Measurements from ENCODE around the gene FGF21. TPM values are rescaled to one million over a fixed set of nuclear protein-coding genes. Genes with fewer than 3 reads are reported as not detected.
A peak's percentile ranks its signal among the peaks of the same experiment; 100 is the strongest.

Gene FGF21
- total RNA-seq, 4 donors from 2014 or later, result not detected

DNA sequence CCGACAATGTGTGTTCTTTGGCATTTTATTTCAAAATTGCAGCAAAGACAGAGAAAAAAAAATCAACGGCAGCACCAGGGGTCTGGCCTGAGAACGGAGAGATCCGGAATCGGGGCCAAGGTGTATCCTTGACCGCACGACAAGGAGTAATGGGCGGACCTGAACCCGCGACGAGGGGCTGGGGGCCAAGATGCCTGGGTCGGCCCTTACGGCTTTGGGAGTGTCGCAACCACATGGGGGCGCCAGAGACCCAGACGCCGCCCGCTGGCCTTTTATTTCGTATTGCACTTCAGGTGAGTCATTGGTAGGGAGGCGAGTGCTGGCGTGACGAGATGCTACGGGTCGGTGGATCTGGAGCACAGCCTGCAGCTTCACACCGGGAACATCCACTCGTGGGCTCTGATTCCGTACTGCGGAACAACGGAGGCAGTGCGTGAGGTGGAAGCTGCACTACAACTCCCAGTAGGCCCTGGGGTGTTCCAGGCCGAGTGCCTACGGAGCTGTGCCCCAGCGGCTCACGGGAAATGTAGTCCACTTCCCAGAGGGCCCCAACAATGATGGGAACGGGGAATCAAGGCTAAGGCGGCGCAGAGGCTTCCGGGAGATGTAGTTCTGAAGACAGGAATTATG, 39.8 kb downstream of the FGF21 start:
- Histone ChIP-seq H3K27me3 (no peaks in the 10 kb centered on the region), H3K36me3 (peaks cover 0 to 19% (median 7%) of the 10 kb centered on the region in 3 donors), H3K9me3 (no peaks in the 10 kb centered on the region), H3K4me1 (peaks cover 6 to 37% (median 10%) of the 10 kb centered on the region in 3 donors), H3K27ac (peak overlapping the region; percentile 81 to 90 (median 88)), H3K4me3 (peak overlapping the region; percentile 27 to 66 (median 46))
- peak; percentile 66 for DNase-seq
- no peak for TF ChIP-seq POLR2A (IDR thresholded peaks at IDR 0.05)
- TF ChIP-seq, protein P1, sequence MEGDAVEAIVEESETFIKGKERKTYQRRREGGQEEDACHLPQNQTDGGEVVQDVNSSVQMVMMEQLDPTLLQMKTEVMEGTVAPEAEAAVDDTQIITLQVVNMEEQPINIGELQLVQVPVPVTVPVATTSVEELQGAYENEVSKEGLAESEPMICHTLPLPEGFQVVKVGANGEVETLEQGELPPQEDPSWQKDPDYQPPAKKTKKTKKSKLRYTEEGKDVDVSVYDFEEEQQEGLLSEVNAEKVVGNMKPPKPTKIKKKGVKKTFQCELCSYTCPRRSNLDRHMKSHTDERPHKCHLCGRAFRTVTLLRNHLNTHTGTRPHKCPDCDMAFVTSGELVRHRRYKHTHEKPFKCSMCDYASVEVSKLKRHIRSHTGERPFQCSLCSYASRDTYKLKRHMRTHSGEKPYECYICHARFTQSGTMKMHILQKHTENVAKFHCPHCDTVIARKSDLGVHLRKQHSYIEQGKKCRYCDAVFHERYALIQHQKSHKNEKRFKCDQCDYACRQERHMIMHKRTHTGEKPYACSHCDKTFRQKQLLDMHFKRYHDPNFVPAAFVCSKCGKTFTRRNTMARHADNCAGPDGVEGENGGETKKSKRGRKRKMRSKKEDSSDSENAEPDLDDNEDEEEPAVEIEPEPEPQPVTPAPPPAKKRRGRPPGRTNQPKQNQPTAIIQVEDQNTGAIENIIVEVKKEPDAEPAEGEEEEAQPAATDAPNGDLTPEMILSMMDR (IDR thresholded peaks at IDR 0.05), result peak; percentile 93 to 98 (median 97)
- WGBS, 2 donors, result 2 to 3% methylated on average over 14 to 31 of the region's 38 CpGs
- intact Hi-C loops (cut with DNase I), result loop anchor here (2.0 kb wide), 1 partner anchor 42 kb away; the partner anchor contains the start of gene HSD17B14

DNA sequence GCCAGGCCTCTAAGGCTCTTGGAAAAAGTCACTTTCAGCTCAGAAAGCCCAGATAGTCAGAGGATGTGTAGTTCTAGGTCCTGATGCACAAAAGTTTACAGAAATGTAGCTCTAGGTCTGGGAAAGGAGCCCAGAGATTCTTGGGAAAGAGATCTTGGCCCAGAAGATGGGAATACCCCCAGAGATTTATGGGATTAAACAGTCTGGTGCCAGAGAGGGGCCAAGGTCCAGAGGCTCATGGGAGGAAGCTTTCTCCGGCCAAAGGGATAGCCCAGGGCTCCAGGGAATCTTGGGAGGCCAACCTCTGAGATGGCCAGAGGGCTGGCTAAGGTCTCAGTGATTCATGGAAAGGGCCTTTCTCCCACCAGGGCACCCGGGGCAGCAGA, 40.4 kb downstream of the FGF21 start:
- H3K4me3 ChIP-seq, result peak overlapping the region in 1 of 4 donors; percentile 66
- peaks cover 6 to 37% (median 10%) of the 10 kb centered on the region in 3 donors for H3K4me1 ChIP-seq
- 67 to 83% methylated on average over 1 of the region's 2 CpGs for WGBS, 2 donors
- peaks cover 0 to 19% (median 7%) of the 10 kb centered on the region in 3 donors for H3K36me3 ChIP-seq
- no peaks in the 10 kb centered on the region for H3K27me3 ChIP-seq
- H3K27ac ChIP-seq, result peak overlapping the region; percentile 81 to 90 (median 88)
- no peak for DNase-seq
- no peaks in the 10 kb centered on the region for H3K9me3 ChIP-seq
- no peak for TF ChIP-seq POLR2A (IDR thresholded peaks at IDR 0.05)
- TF ChIP-seq, protein P1 (IDR thresholded peaks at IDR 0.05), result no peak
- intact Hi-C loops (cut with DNase I), result loop anchor here (2.0 kb wide), 1 partner anchor 41 kb away; the partner anchor contains the start of gene HSD17B14

DNA sequence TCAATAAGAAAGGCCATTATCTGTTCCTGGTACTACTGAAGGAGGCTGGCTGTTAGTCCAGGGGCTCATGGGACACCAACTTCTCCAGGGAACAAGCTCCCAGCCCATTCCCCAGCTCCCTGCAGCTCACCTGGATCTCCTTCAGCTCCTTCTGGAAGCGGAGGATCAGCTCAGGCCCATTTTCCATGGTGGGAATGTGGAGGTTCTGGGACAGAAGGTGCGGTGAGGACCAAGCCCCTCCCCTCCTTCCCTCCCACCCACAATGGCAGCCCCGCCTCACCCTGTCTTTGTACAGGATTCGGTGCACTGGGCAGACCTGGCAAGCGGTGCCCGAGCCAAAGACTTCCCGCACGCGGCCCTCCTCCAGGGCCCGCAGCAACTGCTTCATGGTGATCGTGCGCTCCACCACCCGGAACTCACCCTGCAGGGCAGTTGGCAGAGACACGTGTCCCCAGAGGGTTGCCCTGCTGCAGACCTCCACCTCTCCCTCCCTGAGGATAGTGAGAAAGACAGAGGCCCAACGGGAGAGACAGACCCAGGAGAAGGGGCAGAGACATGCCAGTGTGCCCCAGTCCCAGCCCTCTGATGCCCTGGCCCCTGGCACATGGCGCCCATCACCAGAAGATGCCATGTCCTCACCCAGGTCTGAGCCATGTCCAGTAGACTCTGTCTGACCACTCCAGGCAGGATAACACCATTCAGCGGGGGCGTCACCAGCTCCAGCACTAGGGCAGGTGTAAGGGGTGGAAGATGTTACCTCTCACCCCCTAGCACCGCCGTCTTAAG, 41.2 kb downstream of the FGF21 start:
- Histone ChIP-seq H3K4me3 (no peak overlapping the region), H3K4me1 (peaks cover 6 to 37% (median 10%) of the 10 kb centered on the region in 3 donors), H3K27ac (peak overlapping the region; percentile 81 to 90 (median 88)), H3K27me3 (no peaks in the 10 kb centered on the region), H3K9me3 (no peaks in the 10 kb centered on the region), H3K36me3 (peaks cover 0 to 19% (median 7%) of the 10 kb centered on the region in 3 donors)
- no peak for DNase-seq
- TF ChIP-seq, protein P1 (IDR thresholded peaks at IDR 0.05), result no peak
- TF ChIP-seq POLR2A (IDR thresholded peaks at IDR 0.05), result no peak
- WGBS, 2 donors, result 83 to 84% methylated on average over 4 to 8 of the region's 20 CpGs
- intact Hi-C loops (cut with DNase I), result no loop called here

DNA sequence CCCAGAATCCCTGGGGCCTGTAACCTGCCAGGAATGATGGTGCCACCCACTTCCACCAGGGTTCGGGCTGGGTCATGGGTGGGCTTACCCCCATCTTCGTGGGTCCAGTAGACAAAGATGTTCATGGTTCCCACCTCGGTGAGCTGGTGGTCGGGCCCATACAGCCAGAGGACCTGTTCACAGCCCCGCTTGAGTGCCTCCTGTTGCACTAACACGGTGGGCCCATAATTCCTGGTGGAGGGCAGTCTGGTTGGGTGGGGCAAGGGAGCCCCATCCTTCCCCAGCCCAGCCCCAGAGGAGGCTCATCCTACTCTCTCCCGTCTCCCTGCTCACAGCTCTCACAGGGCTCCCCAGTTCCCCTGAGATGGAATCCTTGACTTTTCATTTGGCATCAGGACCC, 41.8 kb downstream of the FGF21 start:
- Histone ChIP-seq H3K4me1 (peaks cover 6 to 37% (median 10%) of the 10 kb centered on the region in 3 donors), H3K27me3 (no peaks in the 10 kb centered on the region), H3K9me3 (no peaks in the 10 kb centered on the region), H3K4me3 (no peak overlapping the region), H3K27ac (peak overlapping the region in 1 of 4 donors; percentile 90), H3K36me3 (peaks cover 0 to 19% (median 7%) of the 10 kb centered on the region in 3 donors)
- WGBS, 2 donors, result 72 to 80% methylated on average over 1 to 4 of the region's 7 CpGs
- no peak for DNase-seq
- TF ChIP-seq, protein P1 (IDR thresholded peaks at IDR 0.05), result no peak
- TF ChIP-seq POLR2A (IDR thresholded peaks at IDR 0.05), result no peak
- intact Hi-C loops (cut with DNase I), result no loop called here

DNA sequence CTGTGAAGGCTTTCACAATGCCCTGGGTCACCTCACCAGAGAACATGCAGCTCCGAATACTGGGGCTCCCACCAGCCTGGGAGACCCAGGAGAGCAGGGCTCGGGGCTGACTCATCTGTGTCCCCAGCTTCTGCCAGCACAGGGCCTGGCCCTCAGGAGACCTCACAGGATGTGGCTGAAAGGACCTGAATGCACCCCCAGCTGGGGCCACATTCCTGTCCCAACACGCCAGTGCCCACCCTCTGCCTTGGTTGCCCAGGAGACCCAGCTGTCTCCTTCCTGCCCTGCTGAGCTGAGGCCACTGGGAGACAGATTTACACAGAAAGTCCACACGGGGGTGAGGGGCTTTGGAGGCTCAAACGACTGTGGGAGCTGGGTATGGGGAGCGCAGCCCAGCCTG, 43.6 kb downstream of the FGF21 start:
- intact Hi-C loops (cut with DNase I), result no loop called here
- Histone ChIP-seq H3K9me3 (no peaks in the 10 kb centered on the region), H3K36me3 (peaks cover 0 to 28% (median 7%) of the 10 kb centered on the region in 3 donors), H3K27ac (peak overlapping the region in 1 of 4 donors; percentile 36), H3K4me3 (no peak overlapping the region), H3K4me1 (peaks cover 6 to 37% (median 10%) of the 10 kb centered on the region in 3 donors), H3K27me3 (no peaks in the 10 kb centered on the region)
- no peak for DNase-seq
- WGBS, 2 donors, result 50 to 74% methylated on average over 2 to 4 of the region's 6 CpGs
- no peak for TF ChIP-seq POLR2A (IDR thresholded peaks at IDR 0.05)
- TF ChIP-seq, protein P1 (IDR thresholded peaks at IDR 0.05), result no peak

Data from esophagus squamous epithelium (tissue), 5 donors.